ENCODE data around the gene DNAI1.
"Not testable (repeated sequence)": the region's sequence is repeated elsewhere in the genome, so short reads cannot be mapped to it uniquely, and the experiment has no call there.

DNAI1 gene

DNA sequence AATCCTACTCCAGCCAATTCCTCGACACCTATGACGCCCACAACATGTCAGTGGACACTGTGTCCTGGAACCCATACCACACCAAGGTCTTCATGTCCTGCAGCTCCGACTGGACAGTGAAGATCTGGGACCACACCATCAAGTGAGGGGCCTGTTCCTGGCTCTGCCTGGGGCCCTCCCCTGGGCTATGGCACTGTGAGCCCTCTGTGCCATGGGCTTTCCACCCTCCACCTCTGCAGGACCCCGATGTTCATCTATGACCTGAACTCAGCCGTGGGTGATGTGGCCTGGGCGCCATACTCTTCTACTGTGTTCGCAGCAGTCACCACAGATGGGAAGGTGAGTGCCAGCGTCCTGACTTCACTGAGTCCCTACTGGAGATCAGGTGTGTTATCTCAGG is 55.8 kb downstream of the DNAI1 start:
- no peak for DNase-seq

DNA sequence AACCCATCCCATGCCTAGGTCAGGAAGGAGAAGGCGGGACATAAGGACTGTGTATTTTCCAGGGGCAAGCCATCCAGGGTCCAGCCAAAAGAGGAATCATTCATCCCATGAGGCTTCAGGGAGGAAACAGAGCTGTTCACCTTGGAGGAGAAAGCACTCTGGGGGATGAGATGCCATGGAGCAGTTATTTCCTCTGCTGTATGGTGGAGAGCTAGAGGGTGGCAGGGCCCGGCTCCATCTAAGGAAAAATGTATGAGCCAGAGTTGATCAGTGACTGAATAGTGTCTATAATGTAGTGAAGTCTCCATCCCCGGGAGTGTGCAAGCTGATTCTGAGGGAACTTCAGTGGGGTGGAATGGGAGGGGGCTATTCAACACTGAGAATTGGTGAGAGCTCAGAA is 56.2 kb downstream of the DNAI1 start:
- DNase-seq = no peak

DNA sequence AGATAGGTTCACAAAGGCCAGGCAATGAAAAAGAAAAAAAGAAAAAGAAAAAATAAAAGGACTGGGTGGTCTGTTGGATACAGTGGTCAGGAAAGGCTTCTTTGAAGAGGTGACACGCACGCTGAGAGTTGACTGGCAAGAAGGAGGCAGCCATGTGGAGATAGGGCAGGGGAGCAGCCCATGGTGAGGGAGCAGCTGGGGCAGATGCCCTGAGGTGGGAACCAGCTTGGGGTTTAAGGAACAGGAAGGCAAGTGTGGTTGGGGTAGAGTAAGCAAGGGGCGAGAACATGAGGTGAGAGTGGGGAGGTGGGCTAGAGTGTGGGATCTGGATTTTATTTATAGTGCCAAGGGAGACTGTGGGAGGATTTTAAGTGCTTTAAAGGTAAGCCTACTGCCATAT is 57.4 kb downstream of the DNAI1 start:
- no peak for DNase-seq

DNA sequence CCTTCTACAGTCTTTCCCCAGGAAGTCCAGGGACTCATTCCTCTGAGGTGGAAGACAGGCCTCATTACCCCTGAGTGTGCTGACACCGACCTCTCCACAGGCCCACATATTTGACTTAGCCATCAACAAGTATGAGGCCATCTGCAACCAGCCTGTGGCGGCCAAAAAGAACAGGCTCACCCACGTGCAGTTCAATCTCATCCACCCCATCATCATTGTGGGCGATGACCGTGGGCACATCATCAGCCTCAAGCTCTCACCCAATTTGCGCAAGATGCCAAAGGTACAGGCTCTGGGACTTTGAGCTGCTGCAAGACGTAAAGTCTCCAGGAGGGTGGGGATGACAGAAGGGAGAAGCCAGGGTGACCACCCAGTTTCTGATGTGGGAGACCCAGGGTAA is 58.6 kb downstream of the DNAI1 start:
- DNase-seq = no peak

DNA sequence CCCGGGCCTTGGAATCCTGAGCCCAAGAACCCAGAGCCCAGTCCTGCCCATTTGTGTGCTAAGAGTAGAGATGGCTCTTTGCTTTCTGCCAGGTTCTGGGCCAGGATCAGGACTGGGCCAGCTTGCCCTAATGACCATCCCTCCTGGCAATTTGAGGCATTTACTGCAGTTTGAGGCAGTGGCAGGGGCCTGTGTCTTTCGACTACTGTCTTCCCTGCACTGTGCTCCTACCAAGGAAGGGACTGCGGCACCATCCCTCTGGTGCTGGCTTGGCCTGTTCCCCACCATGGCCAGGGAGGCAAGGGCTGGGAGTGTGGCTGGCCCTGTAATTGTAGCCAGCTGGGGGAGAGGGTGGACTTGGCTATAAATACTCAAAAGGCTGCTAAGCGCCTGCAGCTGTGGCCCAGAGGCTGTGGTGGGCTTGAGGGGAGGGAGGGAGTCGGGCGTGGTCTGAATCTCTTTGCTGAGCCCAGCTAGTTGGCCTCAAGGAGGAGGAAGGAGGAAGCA is 59.6 kb downstream of the DNAI1 start:
- no peak for DNase-seq

DNA sequence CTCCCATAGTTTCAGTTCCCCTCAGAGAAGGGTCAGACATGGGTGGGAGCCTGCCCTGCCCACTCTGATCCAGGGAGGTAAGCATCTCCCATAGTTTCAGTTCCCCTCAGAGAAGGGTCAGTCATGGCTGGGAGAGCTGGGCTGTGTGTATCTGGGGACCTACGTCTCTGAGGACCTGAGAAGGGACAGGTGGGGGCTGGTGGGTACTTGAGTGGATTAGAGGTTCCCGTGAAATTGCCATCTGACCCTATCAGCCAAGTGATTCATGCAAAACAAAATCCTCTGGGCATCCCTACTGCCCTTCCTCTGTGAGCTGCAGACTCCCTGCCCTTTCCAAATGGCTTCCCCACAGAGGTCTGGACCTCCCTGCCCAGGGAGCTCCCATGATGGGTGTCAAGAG is 60.3 kb downstream of the DNAI1 start:
- DNase-seq = no peak

DNA sequence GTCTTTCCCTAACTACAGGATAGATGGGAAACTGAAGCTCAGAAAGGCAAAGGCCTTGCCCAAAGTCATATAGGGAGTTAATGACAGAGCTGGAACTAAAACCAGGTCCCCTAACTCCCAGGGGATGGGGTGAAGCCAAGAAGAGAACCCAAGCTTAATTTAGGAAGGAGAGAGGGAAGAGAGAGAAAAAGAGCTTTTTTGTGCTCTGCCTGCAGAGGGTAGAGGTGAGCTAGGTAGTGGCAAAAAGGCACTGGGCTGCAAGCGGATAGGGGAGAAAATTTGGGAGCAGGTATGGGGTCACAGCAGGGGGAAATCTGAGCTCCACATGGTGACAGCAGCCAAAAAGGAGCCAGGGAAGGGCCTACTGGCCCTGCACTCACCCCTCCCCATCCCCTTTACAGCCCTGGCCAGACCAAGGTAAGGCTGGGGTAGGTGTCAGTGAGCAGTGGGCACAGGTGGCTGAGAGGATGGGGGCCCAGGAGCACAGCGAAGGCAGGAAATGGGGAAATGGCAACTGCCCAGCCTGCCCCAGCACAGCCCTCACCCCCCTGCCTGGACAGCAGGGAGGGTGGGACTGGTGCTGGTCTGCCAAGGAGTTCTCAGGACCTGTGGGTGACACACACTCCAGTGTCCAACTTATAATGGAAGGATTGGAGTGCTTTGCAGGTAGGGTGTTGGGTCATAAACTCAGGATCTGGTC is 60.9 kb downstream of the DNAI1 start:
- DNase-seq = no peak

DNA sequence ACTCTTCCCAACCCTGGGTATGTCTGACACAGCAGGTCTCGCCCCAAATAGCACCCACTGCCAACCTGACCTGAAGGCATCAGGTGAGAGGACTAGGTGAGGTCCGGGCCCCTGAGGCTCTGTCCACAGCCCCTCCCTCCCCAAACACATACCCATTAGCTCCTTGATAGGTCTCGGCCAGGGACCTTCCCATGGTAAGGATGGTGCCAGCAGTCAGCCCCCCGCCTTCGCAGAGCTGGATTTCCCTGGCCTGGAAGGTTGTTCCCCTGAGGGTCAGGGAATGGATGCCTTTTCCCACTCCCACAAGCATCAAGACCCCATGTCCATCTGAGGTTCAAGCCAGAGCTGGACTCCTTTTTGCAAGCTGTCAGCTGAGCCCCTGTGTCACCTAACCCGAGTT is 61.5 kb downstream of the DNAI1 start:
- no peak for DNase-seq

DNA sequence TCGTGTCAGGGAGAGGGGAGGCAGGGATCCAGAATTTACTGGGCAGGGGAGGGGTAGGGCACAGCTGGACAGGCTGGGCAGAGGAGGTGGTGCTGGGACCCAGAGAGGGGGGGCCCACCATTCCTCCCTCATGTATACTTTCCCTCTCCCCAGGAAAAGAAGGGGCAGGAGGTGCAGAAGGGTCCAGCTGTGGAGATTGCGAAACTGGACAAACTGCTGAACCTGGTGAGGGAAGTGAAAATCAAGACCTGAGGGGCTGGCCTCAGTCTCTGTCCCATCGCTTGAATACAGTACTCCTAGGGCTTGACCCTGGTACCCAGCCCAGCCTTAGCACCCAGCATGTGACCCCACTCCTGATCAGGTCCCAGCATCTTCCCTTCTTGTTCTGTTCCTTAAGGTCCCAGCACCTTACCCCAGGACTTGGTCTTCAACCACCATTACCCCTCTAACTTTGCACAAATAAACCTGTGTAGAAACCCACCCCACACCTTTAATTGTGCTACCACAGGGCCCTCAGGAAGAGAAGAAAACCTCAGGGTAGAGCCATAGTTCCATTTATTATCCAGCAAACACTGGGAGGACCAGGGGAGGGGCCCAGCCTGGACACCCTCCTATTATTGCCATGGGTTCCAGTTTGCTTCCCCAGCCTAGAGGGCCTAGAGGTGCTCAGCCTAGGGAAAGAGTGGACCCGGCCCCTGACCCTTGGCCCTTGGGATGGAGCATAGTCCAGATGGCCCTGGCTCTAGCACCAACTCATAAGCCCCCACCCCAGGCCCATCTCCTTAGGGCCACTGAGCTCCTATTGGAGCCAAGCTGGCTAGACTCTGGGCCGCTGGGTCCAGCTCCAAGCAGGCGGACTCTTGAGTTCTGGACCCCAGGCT is 62.1 kb downstream of the DNAI1 start:
- no peak for DNase-seq

DNA sequence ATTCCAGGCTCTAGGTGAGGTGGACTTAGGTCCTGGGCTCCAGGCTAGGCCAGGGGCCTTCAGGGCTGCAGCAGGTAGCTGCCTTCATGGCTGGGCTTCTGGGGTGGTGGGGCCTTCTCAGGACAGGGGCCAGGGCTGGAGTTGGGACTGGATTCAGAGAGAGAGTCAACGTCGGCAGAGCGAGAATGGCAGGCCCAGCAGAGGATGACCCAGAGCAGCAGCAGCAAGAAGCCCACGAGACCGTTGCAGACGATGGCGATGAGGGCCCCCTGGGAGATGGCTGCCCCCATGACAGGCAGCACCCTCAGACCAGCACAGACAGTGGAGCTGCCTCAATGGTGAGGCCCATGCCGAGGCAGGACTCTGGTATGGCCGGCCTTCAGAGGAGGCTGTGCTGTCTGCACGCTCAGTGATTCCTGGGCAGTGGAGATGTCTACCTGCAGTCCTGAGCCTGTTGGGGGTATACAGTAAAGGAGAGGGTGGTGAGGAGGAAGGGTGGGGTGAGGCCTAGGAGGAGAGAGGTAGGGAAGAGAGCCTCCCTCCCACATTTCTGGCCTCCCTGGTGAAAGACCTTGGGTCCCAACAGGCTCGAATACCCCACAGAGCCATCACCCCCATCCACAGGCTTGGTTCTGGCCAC is 62.9 kb downstream of the DNAI1 start:
- DNase-seq = no peak

DNA sequence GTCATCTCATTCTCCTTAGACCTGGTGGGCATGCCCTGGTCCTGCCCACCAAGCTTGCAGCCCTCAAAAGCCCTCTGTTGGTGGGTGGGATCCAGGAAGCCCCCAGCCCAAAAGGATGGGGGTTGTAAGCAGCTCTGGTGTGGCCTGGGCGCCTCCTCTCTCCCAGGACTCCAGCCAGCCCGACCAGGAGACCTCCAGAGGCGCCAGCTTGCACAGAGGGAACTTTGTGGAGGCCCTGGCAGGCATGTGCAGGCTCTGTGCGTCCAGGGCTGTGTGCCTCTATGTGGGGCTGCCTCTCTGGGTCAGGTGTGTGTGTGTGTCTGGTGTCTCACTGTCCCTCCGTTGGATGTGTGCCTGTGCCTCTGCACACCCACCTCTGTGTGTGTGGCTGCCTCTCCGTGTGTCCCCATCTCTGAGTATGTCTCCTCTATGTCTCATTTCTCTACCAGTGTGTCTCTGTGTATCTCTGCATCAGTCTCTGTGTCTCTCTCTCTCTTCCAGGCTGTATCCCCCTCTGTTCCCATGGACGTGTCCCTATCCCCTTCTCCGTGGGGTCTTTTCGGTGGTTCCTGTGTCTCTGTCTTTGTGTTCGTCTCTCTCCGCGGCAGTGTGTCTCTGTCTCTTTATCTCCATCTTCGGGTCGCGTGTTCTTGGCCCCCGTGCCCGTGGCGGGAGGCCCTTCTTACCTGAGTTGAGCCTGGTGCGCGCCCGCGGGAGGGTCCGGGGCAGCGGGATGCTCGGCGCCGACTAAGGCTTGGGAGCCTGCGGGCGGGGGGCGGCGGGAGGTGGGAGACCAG is 63.7 kb downstream of the DNAI1 start:
- DNase-seq = no peak

DNA sequence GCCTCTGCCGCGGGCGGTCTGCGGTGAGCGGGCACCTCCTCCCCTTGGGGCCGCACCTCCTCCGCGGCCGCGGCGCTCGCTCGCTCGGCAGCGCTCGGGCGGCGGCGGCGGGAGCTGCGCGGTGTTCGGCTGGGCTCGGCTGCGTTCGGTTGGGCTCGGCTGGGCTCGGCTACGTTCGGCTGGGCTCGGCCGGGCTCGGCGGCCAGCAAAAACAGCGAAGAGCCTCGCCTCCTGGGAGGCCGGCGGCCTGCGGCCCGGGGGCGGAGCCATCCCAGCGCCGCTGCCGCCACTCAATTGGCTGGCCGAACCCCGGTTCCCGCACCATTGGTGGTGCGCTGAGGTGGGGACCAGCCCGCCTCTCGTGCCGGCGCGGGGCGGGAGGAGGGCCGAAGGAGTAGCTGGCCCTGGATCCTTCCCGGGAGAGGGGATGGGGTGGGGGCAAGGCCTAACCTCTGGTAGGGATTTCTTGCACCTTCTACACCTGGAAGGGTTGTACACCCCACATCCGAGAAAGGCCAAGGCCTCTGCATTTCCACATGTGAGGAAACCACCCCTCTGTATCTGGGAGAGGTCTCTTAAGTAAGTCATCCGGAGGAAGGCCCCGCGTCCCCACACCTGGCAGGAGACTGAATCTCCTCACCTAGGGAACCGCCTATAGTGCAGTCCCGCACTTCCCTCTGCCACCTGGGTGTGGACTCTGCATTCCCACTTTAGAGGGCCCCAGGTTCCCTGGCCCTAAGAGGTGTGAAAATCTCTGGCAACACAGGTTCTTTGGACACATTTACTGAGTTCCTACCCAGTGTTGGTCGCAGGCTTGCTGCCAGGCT is 64.6 kb downstream of the DNAI1 start, which contains the start of gene ENHO:
Gene ENHO, minus strand, starts transcription at position 20 of the 827 bp plus-strand sequence. CDS start 1,295 bp downstream, outside the sequence.
- DNase-seq = peak; percentile 18

DNA sequence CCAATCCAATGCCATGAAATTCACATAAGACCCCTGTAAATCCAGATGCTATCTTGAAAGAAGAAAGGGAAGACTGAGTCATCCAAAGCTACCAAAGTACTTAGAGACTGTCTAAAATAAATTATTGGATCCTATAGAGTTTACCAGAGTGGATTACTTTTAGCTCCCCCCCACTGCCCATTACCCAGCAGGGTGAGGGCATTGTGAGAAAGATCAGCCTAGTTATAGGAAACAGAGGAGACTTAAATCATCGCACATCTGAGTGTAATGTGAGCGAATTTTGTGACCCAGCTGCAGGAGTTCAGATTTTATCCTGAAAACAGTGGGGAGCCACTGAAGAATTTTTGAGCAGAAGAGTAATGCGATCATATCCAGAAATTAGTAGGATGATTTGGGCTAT is 65.7 kb downstream of the DNAI1 start:
- DNase-seq = no peak

DNA sequence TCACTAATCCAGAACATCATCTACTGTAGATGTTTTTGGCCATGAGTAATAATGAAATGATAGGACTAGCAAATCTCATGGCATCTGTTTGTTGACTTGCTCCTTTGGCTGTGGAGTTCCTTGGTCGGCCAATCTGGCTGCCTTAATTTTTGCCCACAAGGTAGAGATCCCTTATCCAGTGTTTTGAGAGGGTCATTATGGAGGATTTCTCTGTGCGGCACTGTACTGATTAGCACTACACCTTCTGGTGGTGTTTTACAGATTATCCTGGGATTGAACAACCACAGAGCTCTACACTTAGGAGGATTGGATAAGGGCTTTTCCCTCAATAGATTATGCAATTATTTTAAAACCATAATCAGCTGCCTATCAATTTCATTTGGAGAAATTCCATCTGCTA is 67.4 kb downstream of the DNAI1 start:
- no peak for DNase-seq

DNA sequence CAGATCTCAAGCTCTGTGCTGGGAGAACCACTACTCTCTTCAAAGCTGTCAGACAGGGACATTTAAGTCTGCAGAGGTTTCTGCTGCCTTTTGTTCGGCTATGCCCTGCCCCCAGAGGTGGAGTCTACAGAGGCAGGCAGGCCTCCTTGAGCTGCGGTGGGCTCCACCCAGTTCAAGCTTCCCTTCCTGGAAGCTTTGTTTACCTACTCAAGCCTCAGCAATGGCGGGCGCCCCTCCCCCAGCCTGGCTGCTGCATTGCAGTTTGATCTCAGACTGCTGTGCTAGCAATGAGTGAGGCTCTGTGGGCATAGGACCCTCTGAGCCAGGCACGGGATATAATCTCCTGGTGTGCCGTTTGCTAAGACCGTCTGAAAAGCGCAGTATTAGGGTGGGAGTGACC is 73.4 kb downstream of the DNAI1 start:
- not testable (repeated sequence) for DNase-seq

DNA sequence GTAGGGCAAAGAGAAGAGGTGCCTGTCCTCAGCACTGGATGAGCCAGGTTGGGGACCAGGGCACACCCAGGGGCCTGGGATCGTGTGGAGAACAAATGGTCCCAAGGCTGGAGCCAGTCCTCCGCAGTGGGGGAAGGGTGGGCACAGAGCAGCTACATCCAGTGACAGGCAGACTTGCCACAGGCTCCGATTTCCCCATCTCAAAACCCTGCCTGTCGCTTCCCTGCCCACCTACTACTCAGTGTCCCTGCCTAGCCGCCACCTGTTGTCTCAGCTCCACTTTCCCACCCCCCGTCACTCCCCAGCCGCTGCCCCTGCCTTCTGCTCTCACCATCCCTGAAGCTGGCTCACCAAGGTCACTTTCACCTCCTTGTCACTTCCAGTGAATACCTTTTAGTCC is 78.1 kb downstream of the DNAI1 start:
- no peak for DNase-seq

DNA sequence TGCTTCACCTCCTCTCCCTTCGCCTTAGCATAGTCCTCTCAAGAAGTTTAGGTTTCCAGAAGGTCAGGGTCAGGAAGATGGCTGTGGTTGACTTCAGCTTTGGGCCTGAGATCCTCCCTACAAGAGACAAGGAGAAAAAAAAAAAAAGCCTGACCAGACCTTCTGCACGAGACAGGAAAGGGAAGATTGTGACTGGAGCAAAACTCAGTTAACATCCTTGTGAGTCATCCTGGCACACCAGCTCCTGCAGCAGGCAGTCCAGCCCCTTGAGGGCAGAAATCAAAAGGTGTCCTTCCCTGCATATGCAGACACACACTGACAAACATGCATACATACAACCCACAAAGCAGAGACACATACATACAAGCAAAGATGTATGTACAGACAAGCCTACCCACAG is 82.2 kb downstream of the DNAI1 start:
- no peak for DNase-seq

DNA sequence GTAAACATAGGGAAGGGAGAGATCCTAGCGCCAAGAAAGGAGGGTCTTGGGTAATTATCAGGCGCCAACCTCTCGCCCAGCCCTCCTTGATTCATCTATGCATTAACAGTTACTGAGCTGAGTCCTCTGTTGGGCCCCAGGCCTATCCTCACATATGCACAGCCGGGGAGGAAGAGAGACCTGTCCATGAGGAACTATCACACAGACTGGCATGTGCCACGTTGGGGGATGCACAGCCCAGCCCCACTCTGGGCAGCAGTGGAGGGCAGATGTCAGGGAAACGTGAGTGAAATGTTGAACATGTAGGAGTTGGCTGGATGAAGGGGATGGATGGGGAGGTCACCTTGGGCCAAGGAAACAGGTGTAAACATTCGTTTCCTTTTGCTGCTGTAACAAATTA is 82.9 kb downstream of the DNAI1 start:
- DNase-seq = no peak

DNA sequence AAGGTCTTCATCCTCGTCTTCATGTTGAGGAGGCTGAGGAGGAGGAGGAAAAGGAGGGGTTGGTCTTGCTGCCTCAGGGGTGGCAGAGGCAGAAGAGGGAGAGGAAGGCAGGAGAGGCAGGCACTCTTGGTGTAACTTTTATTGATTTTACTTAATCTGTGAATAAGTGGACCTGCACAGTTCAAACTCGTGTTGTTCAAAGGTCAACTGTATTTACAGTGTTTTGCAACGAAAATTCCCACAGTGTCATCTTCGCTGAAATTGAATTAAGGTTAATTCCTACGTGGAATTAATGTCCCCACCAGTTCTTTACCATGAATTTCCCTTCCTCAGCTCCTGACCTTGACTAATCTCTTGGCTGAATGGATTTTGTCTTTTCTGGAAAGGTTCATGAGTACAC is 85.4 kb downstream of the DNAI1 start:
- no peak for DNase-seq

DNA sequence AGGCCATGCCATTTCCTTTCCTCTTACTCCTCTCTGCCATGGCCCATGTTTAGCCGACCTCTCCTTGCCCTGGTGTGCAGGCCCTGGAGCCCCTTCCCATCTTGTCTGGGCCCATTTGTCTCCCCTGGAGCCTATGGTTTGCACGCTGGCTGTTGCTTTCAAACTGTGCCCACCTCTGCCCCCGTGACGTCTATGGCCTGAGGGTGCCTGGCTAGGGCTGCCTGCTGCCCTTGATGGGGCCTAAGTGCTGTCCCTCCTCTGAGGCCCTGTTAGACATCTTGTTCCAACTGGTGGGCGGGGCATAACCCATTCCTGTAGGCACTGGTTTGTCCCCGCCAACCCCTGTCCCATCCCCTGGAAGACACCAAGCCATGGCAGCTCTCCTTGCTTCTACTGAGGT is 86.9 kb downstream of the DNAI1 start:
- no peak for DNase-seq

DNA sequence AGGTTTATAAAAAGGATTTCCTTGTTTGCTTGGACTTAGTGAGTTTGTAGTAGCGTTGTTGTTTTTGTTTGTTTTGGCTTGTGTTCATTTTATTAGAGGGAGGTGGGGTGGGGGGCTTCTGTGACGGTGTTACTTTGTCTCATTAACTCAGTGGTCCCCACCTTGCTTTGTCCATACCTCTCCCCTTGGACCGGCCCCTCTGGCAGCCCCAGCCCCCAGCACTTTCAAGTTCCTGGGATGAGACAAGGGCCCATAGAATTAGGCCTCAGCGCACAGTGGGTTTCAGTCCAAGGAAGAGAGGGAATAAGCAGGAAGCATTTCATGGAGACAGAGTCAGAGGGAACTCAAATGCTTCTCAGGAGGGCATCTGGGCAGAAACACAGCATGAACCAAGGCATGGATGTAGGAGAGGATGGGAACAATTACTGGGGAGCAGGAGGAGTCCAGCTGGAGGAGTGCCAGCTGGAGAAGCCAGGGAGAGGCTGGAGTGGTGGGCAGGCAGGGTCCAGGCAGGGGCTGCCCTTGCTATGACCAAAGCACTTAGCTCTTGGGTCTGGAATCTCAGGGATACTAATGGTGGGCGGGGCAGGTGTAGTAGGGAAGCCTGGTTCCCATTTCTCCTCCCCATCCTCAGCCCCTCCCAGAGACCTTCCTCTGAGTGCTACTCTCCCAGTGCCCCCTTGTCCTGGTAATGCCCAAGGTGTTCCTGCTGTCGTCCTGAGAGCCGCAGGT is 87.7 kb downstream of the DNAI1 start:
- DNase-seq = no peak

Data from NCI-H2029 treated with DMSO at 0.1 percent for 48 hours (cell line).